H1 (cell line): ENCODE results near the gene DOCK10. TPM values are rescaled to one million over a fixed set of nuclear protein-coding genes. Genes with fewer than 3 reads are reported as not detected.

Source experiments
- BACH1 ChIP-seq: IDR thresholded peaks from 2 replicates; pipeline ENCODE4 v1.6.1; 2012; ENCODE audit warnings: low read length, improper control_type of control experiment
- CBX8 ChIP-seq: fragments of 300-800, 300-1000 bp; sonication (generic); IDR thresholded peaks from 2 replicates; pipeline ENCODE4 v1.7.1; 2016; ENCODE audit warnings: low read depth, low read length, borderline replicate concordance
- CHD7 ChIP-seq: fragments of 300-600 bp; sonication (generic); IDR thresholded peaks from 2 replicates; pipeline ENCODE4 v1.7.1; 2012; ENCODE audit warnings: low read length, moderate library complexity, mild to moderate bottlenecking, inconsistent platforms; ENCODE audit not compliant: insufficient replicate concordance
- NANOG ChIP-seq: IDR thresholded peaks from 2 replicates; pipeline ENCODE4 v1.6.1; 2011; ENCODE audit warnings: low read length, low read depth, mild to moderate bottlenecking, inconsistent platforms; ENCODE audit not compliant: insufficient read depth, poor library complexity, severe bottlenecking
- SP2 ChIP-seq: IDR thresholded peaks from 2 replicates; pipeline ENCODE4 v1.6.1; 2012; ENCODE audit warnings: mild to moderate bottlenecking, low read length, inconsistent platforms
- TEAD4 ChIP-seq: IDR thresholded peaks from 2 replicates; pipeline ENCODE4 v1.6.1; 2012; ENCODE audit warnings: low read depth, low read length, inconsistent platforms, mixed read lengths
- polyA plus RNA-seq, 7 experiments: library from polyadenylated mRNA; depleted of rRNA in 3 of 7; stranded (reverse) in 5 of 7; unstranded in 2 of 7; fragments of >200 nt in 5 of 7; fragments of 200-250 nt in 2 of 7; gene quantifications; 1 replicate in 5 of 7; 2 replicates in 1 of 7; 4 replicates in 1 of 7; pipeline versions ENCODE4 v1.2.1 to v1.2.3, GENCODE V29; 2011 to 2013; ENCODE audit warnings: missing spikeins in 2 of 7, mixed read lengths in 2 of 7
- total RNA-seq: library from RNA; stranded (reverse); fragmentation: NEBNext Ultra II Directional; extraction: Animal tissue kit (Norgen Biotek cat#: 25700); gene quantifications from 2 replicates; pipeline ENCODE4 v1.2.1, GENCODE V29; 2021

The DOCK10 gene
- total and polyA plus RNA-seq, 2 of the 8 experiments (the other 6 are each of a cell fraction or from before 2014, with no cell fraction given), result 0.33 to 1.6 TPM

- peak; percentile 40 for TF ChIP-seq CHD7
- peak; percentile 51 for TF ChIP-seq NANOG
- no peak for TF ChIP-seq SP2
- no peak for TF ChIP-seq CBX8
- TF ChIP-seq BACH1, result no peak
- TF ChIP-seq TEAD4, result peak; percentile 56
Measured at GRCh38 chr2:225072444-225072843, 30.2 kb upstream of the DOCK10 start (continued).
